Keratinocyte (primary cell): ENCODE data around the gene BRCA1. TPM values are rescaled to one million over a fixed set of nuclear protein-coding genes. Genes with fewer than 3 reads are reported as not detected.

Experiments used
- DNase-seq: peaks from one replicate; pipeline ENCODE4 v3.0.0-alpha.2; 2011; ENCODE audit warnings: low read depth, missing footprints, low spot score
- FAIRE-seq: peaks from 2 replicates; lab custom pipeline; 2011; peaks lifted over from hg19 to GRCh38; lab: Jason Lieb, UNC
- H2AFZ ChIP-seq: 2 replicates; pipeline ENCODE4 v1.6.0; 2012; ENCODE audit warnings: low read length, control low read depth, inconsistent platforms; ENCODE audit not compliant: control insufficient read depth
- H3K27ac ChIP-seq: 2 replicates; pipeline ENCODE4 v1.5.1; 2011; ENCODE audit warnings: low read length; ENCODE audit not compliant: control insufficient read depth, insufficient read depth
- H3K27me3 ChIP-seq: 3 replicates; pipeline ENCODE4 v1.6.0; 2011; ENCODE audit warnings: low read length; ENCODE audit not compliant: control insufficient read depth, insufficient read depth; ENCODE audit errors: extremely low read depth
- H3K36me3 ChIP-seq, 2 experiments: 2 replicates in 1 of 2; 3 replicates in 1 of 2; pipeline ENCODE4 v1.5.1; 2011; ENCODE audit warnings: low read length in 2 of 2, mild to moderate bottlenecking in 1 of 2; ENCODE audit not compliant: control insufficient read depth in 2 of 2, insufficient read depth in 2 of 2; ENCODE audit errors: extremely low read depth in 1 of 2
- H3K4me1 ChIP-seq: 3 replicates; pipeline ENCODE4 v1.5.1; 2011; ENCODE audit warnings: low read length; ENCODE audit not compliant: control insufficient read depth, insufficient read depth; ENCODE audit errors: extremely low read depth
- H3K4me2 ChIP-seq: 3 replicates; pipeline ENCODE4 v1.6.0; 2011; ENCODE audit warnings: low read depth, low read length; ENCODE audit not compliant: control insufficient read depth, insufficient read depth; ENCODE audit errors: extremely low read depth
- H3K4me3 ChIP-seq, 3 experiments: fragments of 200-600 bp in 1 of 3; sonication (generic) in 1 of 3; 2 replicates in 2 of 3; 3 replicates in 1 of 3; pipeline ENCODE4 v1.5.1; 2011 to 2016; ENCODE audit warnings: low read length in 3 of 3, mild to moderate bottlenecking in 3 of 3, control low read depth in 2 of 3, inconsistent platforms in 1 of 3, low read depth in 1 of 3, mixed read lengths in 1 of 3, mixed run types in 1 of 3, moderate library complexity in 1 of 3; ENCODE audit not compliant: control insufficient read depth in 2 of 3, insufficient read depth in 2 of 3; ENCODE audit errors: extremely low read depth in 1 of 3
- H3K79me2 ChIP-seq: 2 replicates; pipeline ENCODE4 v1.6.0; 2012; ENCODE audit warnings: low read length; ENCODE audit not compliant: control insufficient read depth, insufficient read depth
- H3K9ac ChIP-seq: 3 replicates; pipeline ENCODE4 v1.6.0; 2011; ENCODE audit warnings: low read length; ENCODE audit not compliant: control insufficient read depth, insufficient read depth; ENCODE audit errors: extremely low read depth
- H3K9me1 ChIP-seq: 3 replicates; pipeline ENCODE4 v1.6.0; 2011; ENCODE audit warnings: low read length; ENCODE audit not compliant: control insufficient read depth, insufficient read depth; ENCODE audit errors: extremely low read depth
- H3K9me3 ChIP-seq: 2 replicates; pipeline ENCODE4 v1.5.1; 2012; ENCODE audit warnings: low read depth, low read length; ENCODE audit not compliant: control insufficient read depth
- H4K20me1 ChIP-seq: 3 replicates; pipeline ENCODE4 v1.6.0; 2011; ENCODE audit warnings: low read length; ENCODE audit not compliant: control insufficient read depth, insufficient read depth; ENCODE audit errors: extremely low read depth
- EZH2 ChIP-seq: IDR thresholded peaks from one replicate; pipeline ENCODE4 v1.6.1; 2012; ENCODE audit warnings: inconsistent platforms, mild to moderate bottlenecking, low read length, moderate library complexity
- dilution Hi-C: fragments of 300-500 bp; cut with MboI; formaldehyde crosslinking; loops from one replicate; pipeline ENCODE4 v1.7.0; 2020; ENCODE audit warnings: low sequenced_read_pairs; ENCODE audit not compliant: extremely low pct_ligation_motif_present
- polyA plus RNA-seq, 5 experiments: library from polyadenylated mRNA; depleted of rRNA in 3 of 5; stranded (reverse) in 3 of 5; stranded (forward) in 1 of 5; unstranded in 1 of 5; fragments of >200 nt; gene quantifications; 1 replicate in 1 of 5; 2 replicates in 3 of 5; 3 replicates in 1 of 5; pipeline versions ENCODE4 v1.2.1 to v1.2.3, GENCODE V29; 2011 to 2012; ENCODE audit warnings: missing spikeins in 2 of 5, low read depth in 1 of 5, low replicate concordance in 1 of 5
- TF ChIP-seq, protein P1 (sequence below), 3 experiments: IDR thresholded peaks in 1 of 3; conservative IDR thresholded peaks in 1 of 3; optimal IDR thresholded peaks in 1 of 3; 2 replicates in 2 of 3; 3 replicates in 1 of 3; pipeline versions ENCODE3 to v1.5.1; 2011; ENCODE audit warnings: low read length in 3 of 3, mild to moderate bottlenecking in 3 of 3, moderate library complexity in 2 of 3, control low read depth in 1 of 3, inconsistent platforms in 1 of 3; ENCODE audit not compliant: insufficient read depth in 2 of 3; ENCODE audit errors: extremely low read depth in 1 of 3

Gene BRCA1
- polyA plus RNA-seq, 1 donor (not counting 4 experiments of a cell fraction or from before 2014, with no cell fraction given), result 17.2 TPM

DNA sequence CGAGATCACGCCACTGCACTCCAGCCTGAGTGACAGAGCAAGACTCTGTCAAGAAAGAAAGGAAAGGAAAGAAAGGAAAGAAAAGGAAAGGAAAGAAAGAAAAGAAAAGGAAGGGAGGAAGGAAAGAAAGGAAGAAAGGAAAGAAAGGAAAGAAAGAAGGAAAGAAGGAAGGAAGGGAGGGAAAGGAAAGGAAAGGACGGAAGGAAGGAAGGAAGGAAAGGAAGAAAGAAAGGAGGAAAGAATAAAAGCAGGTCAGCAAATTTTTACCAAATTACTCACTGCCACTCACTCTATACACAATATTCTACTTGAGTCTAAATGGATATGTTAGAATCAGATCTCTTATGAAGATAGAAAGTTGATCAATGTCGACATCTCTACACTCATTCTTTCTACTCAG, 50.3 kb downstream of the BRCA1 start:
- TF ChIP-seq EZH2, result no peak
- TF ChIP-seq, protein P1, sequence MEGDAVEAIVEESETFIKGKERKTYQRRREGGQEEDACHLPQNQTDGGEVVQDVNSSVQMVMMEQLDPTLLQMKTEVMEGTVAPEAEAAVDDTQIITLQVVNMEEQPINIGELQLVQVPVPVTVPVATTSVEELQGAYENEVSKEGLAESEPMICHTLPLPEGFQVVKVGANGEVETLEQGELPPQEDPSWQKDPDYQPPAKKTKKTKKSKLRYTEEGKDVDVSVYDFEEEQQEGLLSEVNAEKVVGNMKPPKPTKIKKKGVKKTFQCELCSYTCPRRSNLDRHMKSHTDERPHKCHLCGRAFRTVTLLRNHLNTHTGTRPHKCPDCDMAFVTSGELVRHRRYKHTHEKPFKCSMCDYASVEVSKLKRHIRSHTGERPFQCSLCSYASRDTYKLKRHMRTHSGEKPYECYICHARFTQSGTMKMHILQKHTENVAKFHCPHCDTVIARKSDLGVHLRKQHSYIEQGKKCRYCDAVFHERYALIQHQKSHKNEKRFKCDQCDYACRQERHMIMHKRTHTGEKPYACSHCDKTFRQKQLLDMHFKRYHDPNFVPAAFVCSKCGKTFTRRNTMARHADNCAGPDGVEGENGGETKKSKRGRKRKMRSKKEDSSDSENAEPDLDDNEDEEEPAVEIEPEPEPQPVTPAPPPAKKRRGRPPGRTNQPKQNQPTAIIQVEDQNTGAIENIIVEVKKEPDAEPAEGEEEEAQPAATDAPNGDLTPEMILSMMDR (optimal IDR thresholded peaks at IDR 0.05 in 1 of 3, IDR thresholded peaks at IDR 0.05 in 1 of 3, conservative IDR thresholded peaks at IDR 0.05 in 1 of 3; ENCODE audit: extremely low read depth in 1 of 3, insufficient read depth in 2 of 3, low read length in 3 of 3), result no peak
- Histone ChIP-seq H4K20me1 (no peaks in the 10 kb centered on the region), H3K4me3 (no peak overlapping the region), H3K9me3 (no peaks in the 10 kb centered on the region), H3K27ac (no peak overlapping the region), H3K9ac (no peak overlapping the region), H3K4me1 (peaks cover 12% of the 10 kb centered on the region), H3K36me3 (peaks cover 0 to 6% of the 10 kb centered on the region in 2 experiments), H2AFZ (no peak overlapping the region), H3K4me2 (no peak overlapping the region), H3K27me3 (no peaks in the 10 kb centered on the region), H3K9me1 (no peaks in the 10 kb centered on the region), H3K79me2 (no peaks in the 10 kb centered on the region)
- FAIRE-seq (no peak), DNase-seq (no peak)
- dilution Hi-C loops, result no loop called here

DNA sequence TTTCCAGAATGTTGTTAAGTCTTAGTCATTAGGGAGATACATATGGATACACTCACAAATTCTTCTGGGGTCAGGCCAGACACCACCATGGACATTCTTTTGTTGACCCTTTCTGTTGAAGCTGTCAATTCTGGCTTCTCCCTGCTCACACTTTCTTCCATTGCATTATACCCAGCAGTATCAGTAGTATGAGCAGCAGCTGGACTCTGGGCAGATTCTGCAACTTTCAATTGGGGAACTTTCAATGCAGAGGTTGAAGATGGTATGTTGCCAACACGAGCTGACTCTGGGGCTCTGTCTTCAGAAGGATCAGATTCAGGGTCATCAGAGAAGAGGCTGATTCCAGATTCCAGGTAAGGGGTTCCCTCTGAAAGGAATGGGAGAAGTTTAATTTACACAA, 54.3 kb downstream of the BRCA1 start:
- Histone ChIP-seq H3K9me1 (no peaks in the 10 kb centered on the region), H3K79me2 (no peaks in the 10 kb centered on the region), H3K9ac (no peak overlapping the region), H3K36me3 (peaks cover 0 to 11% of the 10 kb centered on the region in 2 experiments), H3K27me3 (no peaks in the 10 kb centered on the region), H3K4me1 (no peaks in the 10 kb centered on the region), H3K4me2 (no peak overlapping the region), H3K27ac (no peak overlapping the region), H2AFZ (no peak overlapping the region), H3K4me3 (no peak overlapping the region), H3K9me3 (no peaks in the 10 kb centered on the region), H4K20me1 (no peaks in the 10 kb centered on the region)
- dilution Hi-C loops, result no loop called here
- FAIRE-seq (no peak), DNase-seq (no peak)
- TF ChIP-seq, protein P1 (optimal IDR thresholded peaks at IDR 0.05 in 1 of 3, IDR thresholded peaks at IDR 0.05 in 1 of 3, conservative IDR thresholded peaks at IDR 0.05 in 1 of 3; ENCODE audit: extremely low read depth in 1 of 3, insufficient read depth in 2 of 3, low read length in 3 of 3), result no peak
- no peak for TF ChIP-seq EZH2
